B cell (primary cell): ENCODE data around the gene CCDC70. TPM values are rescaled to one million over a fixed set of nuclear protein-coding genes. Genes with fewer than 3 reads are reported as not detected.

Experiments
- ATAC-seq: fragments of 200-7000 bp; cut with Tn5 transposase; one replicate; pipeline ENCODE4 v1.10.0; 2021; ENCODE audit warnings: low read depth, mild to moderate bottlenecking, moderate number of reproducible peaks, moderate library complexity
- CTCF ChIA-PET: fragments of 350-600 bp; sonication (Branson Sonifier 250); formaldehyde crosslinking; loops from one replicate; lab custom pipeline; 2021; ENCODE audit warnings: antibody characterized with exemption, inconsistent platforms; lab: Charles Lee
- POLR2A ChIA-PET: fragments of 350-600 bp; sonication (Branson Sonifier 250); formaldehyde crosslinking; loops from one replicate; lab custom pipeline; 2021; ENCODE audit warnings: antibody characterized with exemption; lab: Charles Lee
- DNase-seq: peaks from one replicate; pipeline ENCODE4 v3.0.0; 2013
- H2AFZ ChIP-seq: 2 replicates; pipeline ENCODE4 v1.6.1; 2012; ENCODE audit warnings: mild to moderate bottlenecking, low read depth, low read length; ENCODE audit not compliant: insufficient read depth, poor library complexity, severe bottlenecking
- H3K27ac ChIP-seq, 2 donors: 1 replicate in 1 of 2; 2 replicates in 1 of 2; pipeline ENCODE4 v1.5.1; 2012 to 2013; ENCODE audit warnings: low read length in 2 of 2, mild to moderate bottlenecking in 2 of 2, moderate library complexity in 1 of 2
- H3K27me3 ChIP-seq, 4 experiments: fragments of 200-600 bp in 1 of 4; sonication (generic) in 1 of 4; replicated peaks in 1 of 4; 1 replicate in 2 of 4; 2 replicates in 2 of 4; pipeline versions ENCODE4 v1.6.1 to v1.7.0; 2013 to 2016; ENCODE audit warnings: low read length in 3 of 4, mild to moderate bottlenecking in 2 of 4, mixed read lengths in 1 of 4, moderate library complexity in 1 of 4; ENCODE audit not compliant: insufficient read depth in 4 of 4, control insufficient read depth in 3 of 4; ENCODE audit errors: control extremely low read depth in 1 of 4
- H3K36me3 ChIP-seq, 2 experiments: replicated peaks in 1 of 2; 1 replicate in 1 of 2; 2 replicates in 1 of 2; pipeline versions ENCODE4 v1.6.1 to v1.7.1; 2013; ENCODE audit warnings: low read length in 1 of 2; ENCODE audit not compliant: insufficient read depth in 2 of 2, control insufficient read depth in 1 of 2; ENCODE audit errors: control extremely low read depth in 1 of 2, extremely low read depth in 1 of 2
- H3K4me1 ChIP-seq, 2 donors: fragments of 200-600 bp in 1 of 2; sonication (generic) in 1 of 2; 1 replicate in 1 of 2; 2 replicates in 1 of 2; pipeline versions ENCODE4 v1.5.1 to v1.6.1; 2013 to 2017; ENCODE audit warnings: low read length in 2 of 2; ENCODE audit not compliant: control insufficient read depth in 2 of 2, insufficient read depth in 2 of 2
- H3K4me2 ChIP-seq: replicated peaks from 2 replicates; pipeline ENCODE3; 2012; ENCODE audit warnings: mild to moderate bottlenecking, low read depth, low read length; ENCODE audit not compliant: poor library complexity, severe bottlenecking
- H3K4me3 ChIP-seq, 5 experiments: fragments of 200-600 bp in 1 of 5; sonication (generic) in 1 of 5; 1 replicate in 3 of 5; 2 replicates in 2 of 5; pipeline versions ENCODE4 v1.5.1 to v1.7.0; 2011 to 2016; ENCODE audit warnings: low read length in 4 of 5, mild to moderate bottlenecking in 4 of 5, low read depth in 2 of 5, control low read depth in 1 of 5, moderate library complexity in 1 of 5; ENCODE audit not compliant: insufficient read depth in 1 of 5; ENCODE audit errors: control extremely low read depth in 1 of 5, extremely low read depth in 1 of 5
- H3K79me2 ChIP-seq: fragments of 200-600 bp; sonication (generic); one replicate; pipeline ENCODE4 v1.6.0; 2016; ENCODE audit warnings: low read length; ENCODE audit not compliant: control insufficient read depth, insufficient read depth
- H3K9ac ChIP-seq: fragments of 200-600 bp; sonication (generic); 2 replicates; pipeline ENCODE4 v1.6.1; 2017; ENCODE audit warnings: mild to moderate bottlenecking, low read length, moderate library complexity
- H3K9me3 ChIP-seq, 3 donors: one replicate each; pipeline versions ENCODE4 v1.6.1 to v1.7.1; 2013; ENCODE audit warnings: low read length in 2 of 3; ENCODE audit not compliant: control insufficient read depth in 2 of 3, insufficient read depth in 1 of 3; ENCODE audit errors: control extremely low read depth in 1 of 3
- H4K20me1 ChIP-seq: 2 replicates; pipeline ENCODE4 v1.6.0; 2012; ENCODE audit warnings: mild to moderate bottlenecking, low read length; ENCODE audit not compliant: insufficient read depth, control insufficient read depth, poor library complexity, severe bottlenecking
- H3K27ac Mint-ChIP-seq: one replicate; pipeline ENCODE4 v1.8.0; 2021; ENCODE audit warnings: mixed read lengths
- H3K27me3 Mint-ChIP-seq: one replicate; pipeline ENCODE4 v1.8.0; 2021; ENCODE audit warnings: mixed read lengths
- H3K4me1 Mint-ChIP-seq: one replicate; pipeline ENCODE4 v1.8.0; 2021; ENCODE audit warnings: mixed read lengths
- H3K4me3 Mint-ChIP-seq: one replicate; pipeline ENCODE4 v1.8.0; 2021; ENCODE audit warnings: mixed read lengths
- H3K9me3 Mint-ChIP-seq: one replicate; pipeline ENCODE4 v1.8.0; 2022; ENCODE audit warnings: mixed read lengths; ENCODE audit not compliant: insufficient read depth
- EZH2 ChIP-seq: IDR thresholded peaks from 2 replicates; pipeline ENCODE4 v1.6.1; 2012; ENCODE audit warnings: borderline replicate concordance, low read depth, mild to moderate bottlenecking, moderate library complexity, low read length; ENCODE audit not compliant: insufficient read depth, poor library complexity, severe bottlenecking
- WGBS: methylation state at CpG from one replicate; pipeline ENCODE4 v1.1.5; 2013; ENCODE audit warnings: missing lambda C conversion rate; ENCODE audit not compliant: insufficient coverage; 5-methylcytosine and 5-hydroxymethylcytosine counted together
- intact Hi-C: fragments of 100-400 bp; cut with micrococcal nuclease; formaldehyde crosslinking; loops from one replicate; pipeline ENCODE4 v1.10.0; 2022
- polyA plus RNA-seq: library from polyadenylated mRNA; depleted of rRNA; stranded (reverse); fragments of >200 nt; gene quantifications from 2 replicates; pipeline ENCODE4 v1.2.3, GENCODE V29; 2012
- total RNA-seq, 2 donors: library from RNA; stranded (reverse); fragments of 120-200 nt in 1 of 2; gene quantifications; 1 replicate in 1 of 2; 2 replicates in 1 of 2; pipeline versions ENCODE4 v1.2.3 to v1.2.4, GENCODE V29; 2013 to 2022
- TF ChIP-seq, protein P1 (sequence below): fragments of 200-600 bp; IDR thresholded peaks from one replicate; pipeline ENCODE4 v1.8.0; 2022; ENCODE audit warnings: antibody characterized with exemption, mild to moderate bottlenecking

Gene CCDC70
- total and polyA plus RNA-seq, 2 donors (not counting 1 experiment from before 2014, with no cell fraction given) = not detected

DNA sequence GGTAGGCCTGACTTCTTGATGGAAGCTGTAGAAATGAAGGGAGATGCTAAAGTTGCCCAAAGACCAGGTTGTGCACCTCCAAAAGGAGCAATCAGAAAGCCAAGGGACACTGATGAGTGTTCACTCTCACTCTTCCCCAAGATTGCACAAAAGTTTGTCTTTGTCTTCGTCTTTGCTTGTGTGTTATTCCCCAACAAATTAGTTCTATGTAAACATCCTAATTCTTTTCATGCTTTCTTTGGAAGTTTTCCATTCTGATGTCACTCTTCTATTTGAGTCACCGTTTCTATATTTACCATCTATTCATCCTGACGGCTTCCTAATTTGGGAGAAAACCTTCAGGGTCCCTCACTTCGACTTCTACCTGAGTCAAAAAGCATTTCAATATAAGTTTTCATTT is 13.1 kb upstream of the CCDC70 start:
- H3K4me3 Mint-ChIP-seq = no peak overlapping the region
- no peak for TF ChIP-seq EZH2
- TF ChIP-seq, protein P1, sequence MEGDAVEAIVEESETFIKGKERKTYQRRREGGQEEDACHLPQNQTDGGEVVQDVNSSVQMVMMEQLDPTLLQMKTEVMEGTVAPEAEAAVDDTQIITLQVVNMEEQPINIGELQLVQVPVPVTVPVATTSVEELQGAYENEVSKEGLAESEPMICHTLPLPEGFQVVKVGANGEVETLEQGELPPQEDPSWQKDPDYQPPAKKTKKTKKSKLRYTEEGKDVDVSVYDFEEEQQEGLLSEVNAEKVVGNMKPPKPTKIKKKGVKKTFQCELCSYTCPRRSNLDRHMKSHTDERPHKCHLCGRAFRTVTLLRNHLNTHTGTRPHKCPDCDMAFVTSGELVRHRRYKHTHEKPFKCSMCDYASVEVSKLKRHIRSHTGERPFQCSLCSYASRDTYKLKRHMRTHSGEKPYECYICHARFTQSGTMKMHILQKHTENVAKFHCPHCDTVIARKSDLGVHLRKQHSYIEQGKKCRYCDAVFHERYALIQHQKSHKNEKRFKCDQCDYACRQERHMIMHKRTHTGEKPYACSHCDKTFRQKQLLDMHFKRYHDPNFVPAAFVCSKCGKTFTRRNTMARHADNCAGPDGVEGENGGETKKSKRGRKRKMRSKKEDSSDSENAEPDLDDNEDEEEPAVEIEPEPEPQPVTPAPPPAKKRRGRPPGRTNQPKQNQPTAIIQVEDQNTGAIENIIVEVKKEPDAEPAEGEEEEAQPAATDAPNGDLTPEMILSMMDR = no peak
- Histone ChIP-seq H4K20me1 (no peaks in the 10 kb centered on the region), H3K4me1 (peaks cover 0 to 6% of the 10 kb centered on the region in 2 donors), H3K36me3 (no peaks in the 10 kb centered on the region), H3K27me3 (peaks cover 0 to 8% (median 0%) of the 10 kb centered on the region in 4 experiments), H3K9ac (no peak overlapping the region), H2AFZ (no peak overlapping the region), H3K9me3 (no peaks in the 10 kb centered on the region), H3K27ac (no peak overlapping the region), H3K4me3 (no peak overlapping the region), H3K4me2 (no peak overlapping the region), H3K79me2 (no peaks in the 10 kb centered on the region)
- ChIA-PET POLR2A (no interaction called here), CTCF (interaction anchor here (0.9 to 3.5 kb wide), 5 partner anchors 10 to 36 kb away, joined by 3 to 18 read pairs (median 4); no protein-coding TSS in a partner anchor)
- H3K4me1 Mint-ChIP-seq = peaks cover 5% of the 10 kb centered on the region
- WGBS = 95% methylated on average over 3 of the region's 4 CpGs
- DNase-seq (no peak), ATAC-seq (no peak)
- intact Hi-C loops = no loop called here
- H3K27me3 Mint-ChIP-seq = peaks cover 22% of the 10 kb centered on the region
- H3K9me3 Mint-ChIP-seq = no peaks in the 10 kb centered on the region
- no peak overlapping the region for H3K27ac Mint-ChIP-seq

DNA sequence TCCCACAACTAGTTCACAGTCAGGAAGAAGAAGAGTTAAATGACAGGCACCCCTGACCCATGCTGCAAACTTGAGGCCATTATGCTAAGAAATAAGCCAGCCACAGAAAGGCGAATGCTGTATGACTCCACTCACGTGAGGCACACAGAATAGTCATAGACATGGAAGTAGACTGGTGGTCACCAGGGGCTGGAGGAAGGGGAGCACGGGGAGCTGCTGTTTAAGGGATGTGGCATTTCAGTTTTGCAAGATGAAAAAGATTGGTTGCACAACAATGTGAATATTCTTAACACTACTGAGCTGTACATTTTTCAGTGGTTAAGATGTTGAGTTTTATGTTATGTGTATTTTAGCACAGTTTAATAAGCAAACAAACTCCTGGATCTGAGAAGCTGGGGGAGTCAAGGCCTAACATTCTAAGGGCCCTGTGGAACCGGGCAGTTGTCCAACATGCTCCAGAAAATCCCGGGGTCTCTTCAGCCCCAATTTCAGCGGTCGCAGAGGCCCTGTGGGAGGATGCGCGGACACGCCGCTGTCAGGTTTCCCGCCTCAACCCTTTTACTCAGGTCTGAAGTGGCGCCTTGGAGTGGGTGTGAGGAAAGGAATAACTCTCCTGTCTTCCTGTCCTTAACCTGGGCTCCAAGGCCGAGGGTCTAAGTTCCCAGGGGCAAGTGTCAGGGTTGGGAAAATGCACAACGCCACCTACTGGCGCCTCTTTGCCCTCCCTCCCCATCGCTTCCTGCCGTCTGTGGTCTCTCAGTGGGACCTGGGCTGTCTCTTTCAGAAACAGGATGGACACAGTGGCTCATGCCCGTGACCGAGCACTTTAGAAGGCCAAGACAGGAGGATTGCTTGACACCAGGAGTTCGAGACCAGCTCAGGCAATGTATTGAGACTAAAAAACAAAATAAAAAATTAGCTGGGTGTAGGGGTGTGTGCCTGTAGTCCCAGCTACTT is 12.3 kb upstream of the CCDC70 start:
- peaks cover 5% of the 10 kb centered on the region for H3K4me1 Mint-ChIP-seq
- no peak overlapping the region for H3K27ac Mint-ChIP-seq
- Histone ChIP-seq H3K4me2 (no peak overlapping the region), H3K4me3 (no peak overlapping the region), H3K27me3 (peaks cover 0 to 6% (median 0%) of the 10 kb centered on the region in 4 experiments), H3K36me3 (no peaks in the 10 kb centered on the region), H3K79me2 (no peaks in the 10 kb centered on the region), H3K4me1 (peaks cover 0 to 6% of the 10 kb centered on the region in 2 donors), H3K9ac (no peak overlapping the region), H2AFZ (no peak overlapping the region), H4K20me1 (no peaks in the 10 kb centered on the region), H3K27ac (no peak overlapping the region), H3K9me3 (no peaks in the 10 kb centered on the region)
- DNase-seq (peak; percentile 31), ATAC-seq (no peak)
- intact Hi-C loops = no loop called here
- no peaks in the 10 kb centered on the region for H3K9me3 Mint-ChIP-seq
- H3K27me3 Mint-ChIP-seq = peaks cover 22% of the 10 kb centered on the region
- 66% methylated on average over 18 of the region's 21 CpGs for WGBS
- H3K4me3 Mint-ChIP-seq = no peak overlapping the region
- ChIA-PET POLR2A (no interaction called here), CTCF (interaction anchor here (0.9 to 3.5 kb wide), 6 partner anchors 11 to 36 kb away, joined by 3 to 18 read pairs (median 4); no protein-coding TSS in a partner anchor)
- TF ChIP-seq EZH2 = no peak
- TF ChIP-seq, protein P1 = peak; percentile 61
